ENCODE measurements around the gene SLC4A4. TPM values are rescaled to one million over a fixed set of nuclear protein-coding genes. Genes with fewer than 3 reads are reported as not detected.
"Not testable (repeated sequence)": the region's sequence is repeated elsewhere in the genome, so short reads cannot be mapped to it uniquely, and the experiment has no call there.

The SLC4A4 gene
- total RNA-seq, 1 donor from 2014 or later, result 9.8 TPM

DNA sequence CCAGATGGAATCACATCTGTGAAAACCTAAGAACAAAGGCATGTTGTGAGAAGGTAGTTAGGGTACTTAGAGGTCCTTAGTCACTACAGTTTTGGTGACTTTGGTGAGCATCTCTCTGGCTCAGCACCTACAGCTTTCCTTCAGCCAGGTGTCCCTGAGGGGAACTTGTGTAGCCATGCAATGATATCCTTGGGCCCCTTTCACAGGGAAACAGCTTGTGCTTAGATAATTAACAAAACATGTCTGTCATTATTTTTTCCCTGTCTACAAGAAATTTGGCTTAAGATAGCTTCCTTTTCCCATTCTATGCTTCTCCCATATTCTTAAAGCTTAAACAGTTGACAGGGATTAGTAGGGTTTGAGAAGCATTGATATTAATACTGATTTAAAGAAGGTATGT lies 63.8 kb downstream of the SLC4A4 start:
- no peak for ATAC-seq
- no peak for DNase-seq (ENCODE audit: low spot score)
- intact Hi-C loops (cut with DNase I), result no loop called here

- ATAC-seq (no peak), DNase-seq (ENCODE audit: low spot score) (no peak)
- intact Hi-C loops (cut with DNase I), result no loop called here
Measured at GRCh38 chr4:71404049-71404448, 65.2 kb downstream of the SLC4A4 start.

GRCh38 chr4:71405791-71406190 lies 67.0 kb downstream of the SLC4A4 start:
- intact Hi-C loops (cut with DNase I), result no loop called here
- ATAC-seq (no peak), DNase-seq (ENCODE audit: low spot score) (no peak)

DNA sequence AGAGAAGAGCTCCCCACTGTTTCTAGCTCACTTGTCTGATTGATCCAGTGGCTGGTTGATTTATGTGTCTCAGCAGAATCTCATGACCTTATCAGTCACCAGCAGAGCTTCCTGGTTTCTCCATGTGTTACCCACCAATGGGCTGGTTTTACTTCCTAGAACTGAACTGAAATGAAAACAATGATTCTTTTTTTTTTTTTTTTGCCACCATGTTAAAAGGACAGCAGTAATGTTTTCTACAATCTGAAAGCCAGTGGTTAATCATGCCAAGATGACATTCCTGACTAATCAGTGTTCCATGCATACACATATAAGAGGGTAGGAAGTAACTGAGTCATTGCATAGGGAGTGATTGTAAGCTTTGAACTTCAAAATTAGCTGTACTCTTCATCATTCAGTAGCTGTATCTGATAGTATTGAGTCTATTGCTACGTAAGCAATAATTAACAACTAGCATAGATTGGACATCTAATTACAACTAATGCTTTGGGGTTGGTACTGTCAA lies 67.7 kb downstream of the SLC4A4 start:
- ATAC-seq (no peak), DNase-seq (ENCODE audit: low spot score) (no peak)
- intact Hi-C loops (cut with DNase I), result no loop called here

- intact Hi-C loops (cut with DNase I); DNase-seq (ENCODE audit: low spot score): not testable (repeated sequence)
Measured at GRCh38 chr4:71408961-71409360, 70.1 kb downstream of the SLC4A4 start.

GRCh38 chr4:71411981-71412380 lies 73.2 kb downstream of the SLC4A4 start:
- intact Hi-C loops (cut with DNase I), result no loop called here
- ATAC-seq, result no peak

More at GRCh38 chr4:71408961-71409360, 70.1 kb downstream of the SLC4A4 start:
- ATAC-seq, result not testable (repeated sequence)

GRCh38 chr4:71415491-71415890 lies 76.7 kb downstream of the SLC4A4 start:
- DNase-seq (ENCODE audit: low spot score) (no peak), ATAC-seq (no peak)
- intact Hi-C loops (cut with DNase I), result no loop called here

More at GRCh38 chr4:71411981-71412380, 73.2 kb downstream of the SLC4A4 start:
- no peak for DNase-seq (ENCODE audit: low spot score)

- no peak for DNase-seq (ENCODE audit: low spot score)
- intact Hi-C loops (cut with DNase I), result no loop called here
- no peak for ATAC-seq
Measured at GRCh38 chr4:71417150-71417549, 78.3 kb downstream of the SLC4A4 start.

GRCh38 chr4:71426381-71427042 lies 87.7 kb downstream of the SLC4A4 start:
- ATAC-seq (no peak), DNase-seq (ENCODE audit: low spot score) (no peak)
- intact Hi-C loops (cut with DNase I), result no loop called here

DNA sequence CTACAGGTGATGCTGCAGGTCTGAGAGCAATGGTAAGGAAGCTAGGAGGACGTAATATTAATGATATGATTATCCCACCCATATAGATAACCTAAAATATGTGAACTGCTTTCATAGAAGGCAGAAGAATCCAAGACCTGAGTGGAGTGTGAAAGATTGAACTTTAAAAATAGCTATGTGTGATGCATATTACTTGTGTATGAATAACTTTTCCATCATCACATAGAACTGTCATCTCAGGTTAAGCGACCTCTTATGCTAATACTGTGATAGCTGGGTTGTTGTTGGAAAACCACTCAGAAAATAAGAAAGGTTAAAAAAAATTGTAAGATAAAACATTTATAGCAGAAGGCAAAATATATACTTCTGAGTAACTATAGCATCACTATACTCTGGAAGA lies 90.3 kb downstream of the SLC4A4 start:
- ATAC-seq (no peak), DNase-seq (ENCODE audit: low spot score) (no peak)
- intact Hi-C loops (cut with DNase I), result no loop called here

- no peak for ATAC-seq
- intact Hi-C loops (cut with DNase I), result no loop called here
- no peak for DNase-seq (ENCODE audit: low spot score)
Measured at GRCh38 chr4:71429962-71430361, 91.1 kb downstream of the SLC4A4 start.

GRCh38 chr4:71430609-71431008 lies 91.8 kb downstream of the SLC4A4 start:
- no peak for DNase-seq (ENCODE audit: low spot score)
- no peak for ATAC-seq
- intact Hi-C loops (cut with DNase I), result no loop called here

DNA sequence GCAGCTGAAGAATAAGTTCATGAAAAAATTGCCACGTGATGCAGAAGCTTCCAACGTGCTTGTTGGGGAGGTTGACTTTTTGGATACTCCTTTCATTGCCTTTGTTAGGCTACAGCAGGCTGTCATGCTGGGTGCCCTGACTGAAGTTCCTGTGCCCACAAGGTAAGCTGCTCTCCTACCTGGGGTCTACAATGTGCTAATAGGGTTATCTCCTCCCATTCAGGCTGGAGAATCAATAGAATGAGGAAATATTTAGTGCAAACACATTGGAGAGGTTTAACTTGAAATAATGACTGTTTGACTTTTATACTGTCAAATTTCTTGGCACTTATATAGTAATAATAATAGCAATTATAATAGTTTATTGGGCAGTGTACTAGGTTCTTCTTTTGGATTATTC lies 101.8 kb downstream of the SLC4A4 start:
- intact Hi-C loops (cut with DNase I), result no loop called here
- ATAC-seq (no peak), DNase-seq (ENCODE audit: low spot score) (no peak)

- intact Hi-C loops (cut with DNase I), result no loop called here
- DNase-seq (ENCODE audit: low spot score) (no peak), ATAC-seq (no peak)
Measured at GRCh38 chr4:71441186-71442169, 102.7 kb downstream of the SLC4A4 start.

DNA sequence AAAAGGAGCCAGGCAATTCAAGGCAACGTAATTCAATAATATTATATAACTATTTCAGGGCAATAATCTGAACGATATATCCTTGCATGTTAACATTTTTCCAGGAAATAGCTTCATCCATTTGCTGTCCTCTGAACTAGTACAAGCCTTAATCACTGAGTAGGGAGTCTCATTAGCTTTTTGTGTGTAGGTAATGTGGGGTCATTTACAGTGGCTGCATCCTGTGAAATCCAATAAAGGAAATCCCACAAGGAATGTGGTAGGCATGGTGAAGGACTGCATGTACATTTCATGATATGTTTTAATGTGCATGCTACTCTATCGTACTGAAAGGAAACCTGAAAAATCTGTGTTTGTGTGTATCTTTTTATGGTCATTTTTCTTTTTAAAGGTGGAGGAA lies 103.5 kb downstream of the SLC4A4 start:
- DNase-seq (ENCODE audit: low spot score) (no peak), ATAC-seq (no peak)
- intact Hi-C loops (cut with DNase I), result no loop called here

GRCh38 chr4:71444395-71444794 lies 105.6 kb downstream of the SLC4A4 start:
- intact Hi-C loops (cut with DNase I), result no loop called here
- DNase-seq (ENCODE audit: low spot score), result no peak
- no peak for ATAC-seq

DNA sequence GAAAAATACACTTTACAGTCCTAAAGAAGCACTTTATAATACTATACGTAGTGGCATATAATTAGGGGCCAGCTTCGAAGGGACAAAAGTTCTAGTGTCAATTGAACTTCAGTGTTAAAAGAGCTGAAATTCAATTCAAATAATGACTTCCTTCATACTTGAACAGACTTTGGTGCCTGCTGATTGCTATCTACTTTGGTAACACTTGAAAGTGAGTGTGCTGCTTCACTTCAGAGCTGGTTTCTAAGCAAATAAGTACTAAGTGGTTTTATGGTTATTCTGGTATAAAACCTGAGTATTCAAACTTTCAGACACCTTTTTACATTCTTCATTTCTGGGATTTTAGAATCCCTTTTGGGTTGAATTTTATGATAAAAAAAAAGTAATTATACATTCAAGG lies 107.0 kb downstream of the SLC4A4 start:
- no peak for ATAC-seq
- intact Hi-C loops (cut with DNase I), result no loop called here

DNA sequence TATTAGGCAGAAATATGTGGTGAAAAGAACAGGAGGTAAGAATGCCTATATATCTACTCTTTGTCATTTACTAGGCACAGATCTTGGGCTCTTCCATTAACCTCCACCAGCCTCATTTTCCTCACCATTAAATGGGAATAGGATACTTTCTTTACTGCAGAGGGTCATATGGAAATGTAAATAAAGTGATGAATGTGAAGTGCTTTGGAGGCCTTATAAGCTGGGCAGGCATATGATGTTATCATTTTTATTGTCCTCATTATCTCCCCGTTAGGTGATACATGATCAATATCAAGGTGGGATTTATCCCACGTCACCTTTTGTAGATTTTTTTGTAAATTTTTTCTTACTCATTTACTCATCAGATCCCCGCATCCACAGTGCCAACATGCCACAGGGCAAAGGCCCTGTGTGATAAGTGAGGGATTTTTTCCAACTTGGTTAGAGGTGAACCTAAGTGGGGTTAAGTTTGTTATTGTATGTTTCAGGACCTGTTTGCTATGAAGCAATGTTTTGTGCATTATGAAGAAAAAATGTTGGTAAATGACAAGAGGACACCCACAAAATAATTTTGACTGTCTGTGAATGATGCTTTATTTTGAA lies 107.8 kb downstream of the SLC4A4 start:
- ATAC-seq, result no peak
- intact Hi-C loops (cut with DNase I), result no loop called here
- no peak for DNase-seq (ENCODE audit: low spot score)

More for the DNA sequence above, 107.0 kb downstream of the SLC4A4 start:
- no peak for DNase-seq (ENCODE audit: low spot score)

DNA sequence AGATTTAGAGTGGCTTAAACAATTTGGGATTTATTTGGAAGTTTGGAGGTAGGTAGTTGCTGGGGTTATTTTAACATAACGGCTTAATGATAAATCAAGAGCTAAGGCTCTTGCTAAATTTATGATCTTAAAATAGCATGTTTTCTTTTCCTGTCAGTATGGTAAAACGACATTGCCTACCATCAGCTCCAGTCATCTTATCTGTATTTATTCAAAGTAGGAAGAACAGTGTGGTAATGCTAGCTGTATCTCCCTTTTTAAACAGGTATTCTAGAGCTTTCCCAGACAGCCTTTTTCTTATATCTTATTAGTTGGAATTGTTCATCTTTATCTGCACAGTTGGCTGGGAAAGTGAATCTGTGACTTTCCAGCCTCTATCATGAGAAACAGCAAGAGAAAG lies 110.2 kb downstream of the SLC4A4 start:
- ATAC-seq (no peak), DNase-seq (ENCODE audit: low spot score) (no peak)
- intact Hi-C loops (cut with DNase I), result no loop called here

- DNase-seq (ENCODE audit: low spot score) (no peak), ATAC-seq (no peak)
- intact Hi-C loops (cut with DNase I), result no loop called here
Measured at GRCh38 chr4:71449878-71450277, 111.1 kb downstream of the SLC4A4 start.

Data from sciatic nerve (tissue), 2 donors.